GM18511 (cell line): ENCODE measurements around the gene GDPD5.

Source experiments
- ATAC-seq: cut with Tn5 transposase; IDR thresholded peaks from one replicate; pipeline ENCODE4 v1.9.1; 2021; ENCODE audit warnings: mild to moderate bottlenecking, moderate library complexity; ENCODE audit not compliant: unreplicated experiment

GDPD5 gene

GRCh38 chr11:75450826-75451821 is 74.6 kb downstream of the GDPD5 start:
- no peak for ATAC-seq

- no peak for ATAC-seq
Measured at GRCh38 chr11:75450236-75450635, 75.5 kb downstream of the GDPD5 start.

GRCh38 chr11:75449776-75450175 is 76.0 kb downstream of the GDPD5 start:
- no peak for ATAC-seq

- no peak for ATAC-seq
Measured at GRCh38 chr11:75449271-75449670, 76.5 kb downstream of the GDPD5 start.

GRCh38 chr11:75447415-75447814 is 78.3 kb downstream of the GDPD5 start:
- ATAC-seq = no peak

- ATAC-seq = no peak
Measured at GRCh38 chr11:75445315-75445953, 80.3 kb downstream of the GDPD5 start.

- ATAC-seq = no peak
Measured at GRCh38 chr11:75443043-75443442, 82.7 kb downstream of the GDPD5 start.

GRCh38 chr11:75442161-75442885 is 83.4 kb downstream of the GDPD5 start:
- no peak for ATAC-seq

GRCh38 chr11:75441804-75442132 is 84.0 kb downstream of the GDPD5 start:
- ATAC-seq = no peak

GRCh38 chr11:75440960-75441803 is 84.6 kb downstream of the GDPD5 start:
- ATAC-seq = no peak

- no peak for ATAC-seq
Measured at GRCh38 chr11:75439495-75440120, 86.1 kb downstream of the GDPD5 start.

GRCh38 chr11:75439026-75439425 is 86.7 kb downstream of the GDPD5 start:
- ATAC-seq = no peak

GRCh38 chr11:75437966-75438659 is 87.6 kb downstream of the GDPD5 start:
- ATAC-seq = no peak

GRCh38 chr11:75436806-75437205 is 88.9 kb downstream of the GDPD5 start:
- ATAC-seq = no peak

- no peak for ATAC-seq
Measured at GRCh38 chr11:75435571-75435925, 90.2 kb downstream of the GDPD5 start.

GRCh38 chr11:75434886-75435570 is 90.7 kb downstream of the GDPD5 start:
- no peak for ATAC-seq

- no peak for ATAC-seq
Measured at GRCh38 chr11:75434051-75434450, 91.7 kb downstream of the GDPD5 start.

- ATAC-seq = no peak
Measured at GRCh38 chr11:75433443-75433842, 92.3 kb downstream of the GDPD5 start.

GRCh38 chr11:75432911-75433321 is 92.8 kb downstream of the GDPD5 start, which contains the start of gene KLHL35:
Gene KLHL35 (minus strand): TSS chr11:75433203. CDS start chr11:75430629, 2,574 bp downstream.
- no peak for ATAC-seq
